ENCODE measurements around the gene GRIK4.

The GRIK4 gene

GRCh38 chr11:120867024-120867423, 355.5 kb downstream of the GRIK4 start:
- no peak for FAIRE-seq

DNA sequence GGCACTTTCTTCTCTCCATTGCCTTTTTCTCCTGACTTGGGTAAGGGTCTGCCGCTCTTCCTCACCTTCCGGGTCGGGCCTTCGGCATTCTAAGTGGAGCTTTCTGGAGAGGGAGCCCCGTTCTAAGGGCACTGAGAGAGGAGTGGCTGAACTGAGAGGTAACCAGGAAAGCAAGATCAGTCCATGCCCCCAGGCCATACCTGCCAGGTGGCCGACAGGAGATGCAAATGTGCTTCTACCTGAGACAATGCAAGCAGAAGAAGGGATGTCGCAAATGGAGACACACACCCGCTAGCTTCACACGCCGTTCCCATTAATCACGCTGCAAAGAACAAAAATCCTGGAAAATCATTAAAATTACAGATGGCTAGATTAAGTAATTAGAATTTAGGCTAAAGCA, 356.0 kb downstream of the GRIK4 start:
- FAIRE-seq = no peak

DNA sequence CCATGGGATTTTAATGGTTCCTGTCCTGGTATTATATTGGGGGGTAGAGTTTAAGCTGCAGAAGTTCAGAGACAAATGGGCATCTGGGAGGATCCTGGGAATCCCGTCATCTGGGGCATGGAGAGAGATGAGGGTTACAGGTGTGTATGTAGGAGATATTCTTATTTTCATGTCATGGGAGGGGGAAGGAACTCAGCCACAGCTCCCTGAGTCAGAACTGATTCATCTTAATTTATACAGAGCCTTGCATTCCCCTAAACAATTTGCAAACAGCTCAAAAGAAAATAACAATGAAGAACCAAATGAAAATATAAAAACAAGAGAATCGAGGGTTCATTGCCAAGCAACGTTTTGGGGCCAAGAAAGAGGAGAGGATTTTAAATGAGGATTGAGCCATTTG, 356.4 kb downstream of the GRIK4 start:
- FAIRE-seq = no peak

GRCh38 chr11:120869097-120869496, 357.5 kb downstream of the GRIK4 start:
- FAIRE-seq = no peak

GRCh38 chr11:120869516-120870011, 358.0 kb downstream of the GRIK4 start:
- FAIRE-seq = no peak

DNA sequence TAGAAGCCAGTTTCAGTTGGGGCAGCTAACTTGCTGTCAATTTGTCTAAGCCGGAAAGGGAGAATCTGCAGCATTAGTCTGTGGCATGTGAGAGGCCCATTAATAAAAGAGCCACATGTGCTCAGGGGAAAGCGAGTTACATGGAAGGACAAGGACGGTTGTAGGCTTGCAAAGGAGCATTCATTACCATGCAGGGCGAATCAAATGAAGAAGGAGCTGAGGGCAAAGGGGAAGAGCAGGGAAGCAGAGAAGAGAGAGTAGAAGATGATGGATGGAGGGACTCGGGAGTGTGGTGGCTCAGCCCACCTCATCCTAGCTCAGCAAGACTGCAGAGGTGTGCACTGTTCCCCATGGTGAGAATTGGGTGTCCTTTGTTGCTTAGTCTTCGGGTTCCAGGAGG, 359.6 kb downstream of the GRIK4 start:
- FAIRE-seq = no peak

GRCh38 chr11:120871924-120872323, 360.4 kb downstream of the GRIK4 start:
- no peak for FAIRE-seq

- FAIRE-seq = no peak
These were observed 362.6 kb downstream of the GRIK4 start for GRCh38 chr11:120873966-120874735.

DNA sequence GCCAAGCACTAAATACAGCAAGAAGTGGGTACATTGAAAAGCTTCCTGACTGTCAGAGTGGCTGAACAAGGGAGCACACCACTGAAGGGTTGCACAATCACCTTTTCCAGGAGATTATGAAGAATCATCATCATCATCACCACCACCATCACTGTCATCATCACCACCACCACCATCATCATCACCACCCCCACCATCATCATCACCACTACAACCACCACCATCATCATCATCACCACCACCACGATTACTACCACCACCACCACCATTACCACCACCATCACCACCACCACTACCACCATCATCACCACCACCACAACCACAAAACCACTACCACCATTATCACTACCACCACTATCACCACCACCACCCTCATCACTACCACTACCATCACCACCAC, 364.4 kb downstream of the GRIK4 start:
- FAIRE-seq = no peak

- FAIRE-seq = no peak
These were observed 366.3 kb downstream of the GRIK4 start for GRCh38 chr11:120877746-120878365.

- FAIRE-seq = no peak
These were observed 367.2 kb downstream of the GRIK4 start for GRCh38 chr11:120878781-120879180.

- FAIRE-seq = no peak
These were observed 369.1 kb downstream of the GRIK4 start for GRCh38 chr11:120880498-120881175.

GRCh38 chr11:120881596-120881995, 370.0 kb downstream of the GRIK4 start:
- no peak for FAIRE-seq

- no peak for FAIRE-seq
These were observed 370.6 kb downstream of the GRIK4 start for GRCh38 chr11:120882175-120882574.

DNA sequence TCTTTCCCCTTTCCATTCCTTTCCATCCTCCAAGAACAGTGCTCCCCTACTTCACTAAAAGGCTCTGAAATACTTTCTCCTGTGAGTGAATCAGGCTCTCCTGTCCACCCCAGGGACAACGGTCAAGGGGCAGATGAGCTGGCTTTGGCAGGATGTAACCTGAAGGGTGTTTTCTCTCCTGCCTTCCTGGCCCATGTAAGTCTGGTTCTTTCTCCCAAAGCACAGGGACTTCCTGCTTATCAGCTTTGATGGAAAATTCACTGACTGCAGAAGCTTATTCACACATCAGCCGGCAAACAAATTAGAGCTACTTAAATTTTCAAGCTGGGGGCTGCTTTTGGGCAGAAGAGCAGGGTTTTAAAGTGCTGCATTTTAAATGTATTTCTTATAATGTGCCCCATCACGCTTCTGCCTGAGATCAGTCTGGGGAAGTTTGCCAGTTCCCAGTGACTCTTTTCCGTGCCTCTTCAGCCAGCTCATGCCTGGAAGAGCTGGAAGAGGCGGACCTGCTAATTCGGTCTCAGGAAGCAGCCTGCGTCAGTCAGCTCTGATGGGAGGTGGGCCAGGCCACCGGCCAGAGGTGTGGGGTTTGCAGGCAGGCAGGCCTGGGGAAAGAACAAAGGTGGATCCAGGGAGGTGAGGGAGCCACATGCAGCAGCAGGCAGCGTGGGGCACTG, 372.0 kb downstream of the GRIK4 start:
- FAIRE-seq = no peak

GRCh38 chr11:120884154-120885020, 372.8 kb downstream of the GRIK4 start:
- no peak for FAIRE-seq

- no peak for FAIRE-seq
These were observed 379.2 kb downstream of the GRIK4 start for GRCh38 chr11:120890609-120891320.

DNA sequence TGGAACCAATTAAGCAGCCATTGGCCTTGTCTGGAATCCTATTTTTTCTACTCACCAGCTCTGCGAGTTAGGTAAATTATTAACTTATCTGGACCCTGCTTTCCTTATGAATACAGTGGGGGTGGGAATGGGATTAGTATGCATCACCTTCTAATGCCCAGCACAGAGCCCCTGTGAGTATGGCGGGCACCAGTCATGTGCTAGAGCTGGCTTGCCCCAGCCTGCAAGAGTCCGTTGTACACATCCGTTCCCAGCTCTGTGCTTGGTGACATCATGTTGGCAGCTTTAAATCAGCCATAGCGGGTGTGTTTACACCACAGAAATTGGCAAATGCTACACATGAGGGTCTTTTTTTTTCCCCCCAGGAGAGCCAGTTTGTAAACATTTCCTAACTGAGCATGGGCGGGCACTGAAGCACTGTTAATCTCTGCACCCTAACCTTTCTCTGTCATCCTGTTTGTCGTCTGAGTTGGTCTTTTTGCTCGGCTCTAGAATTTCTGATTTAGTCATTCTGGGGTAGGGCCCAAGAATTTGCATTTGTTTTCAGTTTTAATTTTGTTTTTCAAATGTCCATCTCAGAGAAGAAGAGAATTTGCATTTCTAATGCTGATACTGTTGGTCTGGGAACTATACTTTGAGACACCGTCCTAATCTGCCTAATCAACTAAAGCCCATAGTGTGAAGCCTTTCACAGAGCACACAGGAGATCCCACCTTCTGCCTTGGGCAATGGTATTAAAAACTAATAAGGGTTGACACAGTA, 382.1 kb downstream of the GRIK4 start:
- no peak for FAIRE-seq

GRCh38 chr11:120894202-120894985, 382.8 kb downstream of the GRIK4 start:
- FAIRE-seq = no peak

- FAIRE-seq = no peak
These were observed 385.1 kb downstream of the GRIK4 start for GRCh38 chr11:120896687-120897086.

All from A204.1 (cell line).